Liver (tissue), 3 donors: ENCODE data around the gene AEBP2.
"Not testable (repeated sequence)": the region's sequence is repeated elsewhere in the genome, so short reads cannot be mapped to it uniquely, and the experiment has no call there.

Source experiments
- ATF3 ChIP-seq: IDR thresholded peaks from 2 replicates; pipeline ENCODE4 v1.6.1; 2016; ENCODE audit warnings: antibody characterized with exemption
- CTCF ChIP-seq: fragments of 150-350 bp; IDR thresholded peaks from 2 replicates; pipeline ENCODE4 v1.5.1; 2017; ENCODE audit warnings: improper control_type of control experiment, low read depth, low read length; ENCODE audit not compliant: missing input control
- FOXA2 ChIP-seq: IDR thresholded peaks from 2 replicates; pipeline ENCODE4 v1.6.1; 2016; ENCODE audit warnings: antibody characterized with exemption
- GABPA ChIP-seq, 2 donors: IDR thresholded peaks in 1 of 2; conservative IDR thresholded peaks in 1 of 2; 2 replicates each; pipeline ENCODE4 v1.6.1; 2016; ENCODE audit warnings: antibody characterized with exemption in 2 of 2, mild to moderate bottlenecking in 1 of 2, moderate library complexity in 1 of 2
- YY1 ChIP-seq: IDR thresholded peaks from 2 replicates; pipeline ENCODE4 v1.6.1; 2016; ENCODE audit warnings: antibody characterized with exemption, mild to moderate bottlenecking
- TF ChIP-seq, protein P1 (sequence below): IDR thresholded peaks from 2 replicates; pipeline ENCODE4 v1.6.1; 2016; ENCODE audit warnings: antibody characterized with exemption, mild to moderate bottlenecking
- donor health status: healthy.
- donor health status: healthy.

DNA sequence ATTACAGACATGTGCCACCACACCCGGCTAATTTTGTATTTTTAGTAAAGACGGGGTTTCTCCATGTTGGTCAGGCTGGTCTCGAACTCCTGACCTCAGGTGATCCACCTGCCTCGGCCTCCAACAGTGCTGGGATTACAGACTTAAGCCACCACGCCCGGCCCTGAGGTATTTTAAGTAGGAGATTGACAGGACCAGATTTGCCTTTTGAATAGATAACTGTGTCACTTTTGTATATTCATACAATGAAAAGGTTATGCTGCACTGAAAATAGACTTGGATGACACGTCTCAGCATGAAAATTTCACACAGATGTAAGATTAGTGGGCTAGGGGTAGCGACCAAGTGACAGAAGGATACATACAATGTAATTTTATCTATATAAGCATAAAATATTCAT lies 46.6 kb upstream of the AEBP2 start:
- not testable (repeated sequence) for TF ChIP-seq ATF3; CTCF; YY1; GABPA (IDR thresholded peaks at IDR 0.05 in 1 of 2, conservative IDR thresholded peaks at IDR 0.05 in 1 of 2); FOXA2
- TF ChIP-seq, protein P1, sequence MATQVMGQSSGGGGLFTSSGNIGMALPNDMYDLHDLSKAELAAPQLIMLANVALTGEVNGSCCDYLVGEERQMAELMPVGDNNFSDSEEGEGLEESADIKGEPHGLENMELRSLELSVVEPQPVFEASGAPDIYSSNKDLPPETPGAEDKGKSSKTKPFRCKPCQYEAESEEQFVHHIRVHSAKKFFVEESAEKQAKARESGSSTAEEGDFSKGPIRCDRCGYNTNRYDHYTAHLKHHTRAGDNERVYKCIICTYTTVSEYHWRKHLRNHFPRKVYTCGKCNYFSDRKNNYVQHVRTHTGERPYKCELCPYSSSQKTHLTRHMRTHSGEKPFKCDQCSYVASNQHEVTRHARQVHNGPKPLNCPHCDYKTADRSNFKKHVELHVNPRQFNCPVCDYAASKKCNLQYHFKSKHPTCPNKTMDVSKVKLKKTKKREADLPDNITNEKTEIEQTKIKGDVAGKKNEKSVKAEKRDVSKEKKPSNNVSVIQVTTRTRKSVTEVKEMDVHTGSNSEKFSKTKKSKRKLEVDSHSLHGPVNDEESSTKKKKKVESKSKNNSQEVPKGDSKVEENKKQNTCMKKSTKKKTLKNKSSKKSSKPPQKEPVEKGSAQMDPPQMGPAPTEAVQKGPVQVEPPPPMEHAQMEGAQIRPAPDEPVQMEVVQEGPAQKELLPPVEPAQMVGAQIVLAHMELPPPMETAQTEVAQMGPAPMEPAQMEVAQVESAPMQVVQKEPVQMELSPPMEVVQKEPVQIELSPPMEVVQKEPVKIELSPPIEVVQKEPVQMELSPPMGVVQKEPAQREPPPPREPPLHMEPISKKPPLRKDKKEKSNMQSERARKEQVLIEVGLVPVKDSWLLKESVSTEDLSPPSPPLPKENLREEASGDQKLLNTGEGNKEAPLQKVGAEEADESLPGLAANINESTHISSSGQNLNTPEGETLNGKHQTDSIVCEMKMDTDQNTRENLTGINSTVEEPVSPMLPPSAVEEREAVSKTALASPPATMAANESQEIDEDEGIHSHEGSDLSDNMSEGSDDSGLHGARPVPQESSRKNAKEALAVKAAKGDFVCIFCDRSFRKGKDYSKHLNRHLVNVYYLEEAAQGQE, result not testable (repeated sequence)
